HG03469 (cell line): ENCODE results near the gene ATP8B2.
"Not testable (repeated sequence)": the region's sequence is repeated elsewhere in the genome, so short reads cannot be mapped to it uniquely, and the experiment has no call there.

Source experiments
- ATAC-seq: cut with Tn5 transposase; IDR thresholded peaks from one replicate; pipeline ENCODE4 v1.9.1; 2021; ENCODE audit warnings: mild to moderate bottlenecking, moderate library complexity, moderate number of reproducible peaks; ENCODE audit not compliant: unreplicated experiment

ATP8B2 gene, protein sequence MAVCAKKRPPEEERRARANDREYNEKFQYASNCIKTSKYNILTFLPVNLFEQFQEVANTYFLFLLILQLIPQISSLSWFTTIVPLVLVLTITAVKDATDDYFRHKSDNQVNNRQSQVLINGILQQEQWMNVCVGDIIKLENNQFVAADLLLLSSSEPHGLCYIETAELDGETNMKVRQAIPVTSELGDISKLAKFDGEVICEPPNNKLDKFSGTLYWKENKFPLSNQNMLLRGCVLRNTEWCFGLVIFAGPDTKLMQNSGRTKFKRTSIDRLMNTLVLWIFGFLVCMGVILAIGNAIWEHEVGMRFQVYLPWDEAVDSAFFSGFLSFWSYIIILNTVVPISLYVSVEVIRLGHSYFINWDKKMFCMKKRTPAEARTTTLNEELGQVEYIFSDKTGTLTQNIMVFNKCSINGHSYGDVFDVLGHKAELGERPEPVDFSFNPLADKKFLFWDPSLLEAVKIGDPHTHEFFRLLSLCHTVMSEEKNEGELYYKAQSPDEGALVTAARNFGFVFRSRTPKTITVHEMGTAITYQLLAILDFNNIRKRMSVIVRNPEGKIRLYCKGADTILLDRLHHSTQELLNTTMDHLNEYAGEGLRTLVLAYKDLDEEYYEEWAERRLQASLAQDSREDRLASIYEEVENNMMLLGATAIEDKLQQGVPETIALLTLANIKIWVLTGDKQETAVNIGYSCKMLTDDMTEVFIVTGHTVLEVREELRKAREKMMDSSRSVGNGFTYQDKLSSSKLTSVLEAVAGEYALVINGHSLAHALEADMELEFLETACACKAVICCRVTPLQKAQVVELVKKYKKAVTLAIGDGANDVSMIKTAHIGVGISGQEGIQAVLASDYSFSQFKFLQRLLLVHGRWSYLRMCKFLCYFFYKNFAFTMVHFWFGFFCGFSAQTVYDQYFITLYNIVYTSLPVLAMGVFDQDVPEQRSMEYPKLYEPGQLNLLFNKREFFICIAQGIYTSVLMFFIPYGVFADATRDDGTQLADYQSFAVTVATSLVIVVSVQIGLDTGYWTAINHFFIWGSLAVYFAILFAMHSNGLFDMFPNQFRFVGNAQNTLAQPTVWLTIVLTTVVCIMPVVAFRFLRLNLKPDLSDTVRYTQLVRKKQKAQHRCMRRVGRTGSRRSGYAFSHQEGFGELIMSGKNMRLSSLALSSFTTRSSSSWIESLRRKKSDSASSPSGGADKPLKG

DNA sequence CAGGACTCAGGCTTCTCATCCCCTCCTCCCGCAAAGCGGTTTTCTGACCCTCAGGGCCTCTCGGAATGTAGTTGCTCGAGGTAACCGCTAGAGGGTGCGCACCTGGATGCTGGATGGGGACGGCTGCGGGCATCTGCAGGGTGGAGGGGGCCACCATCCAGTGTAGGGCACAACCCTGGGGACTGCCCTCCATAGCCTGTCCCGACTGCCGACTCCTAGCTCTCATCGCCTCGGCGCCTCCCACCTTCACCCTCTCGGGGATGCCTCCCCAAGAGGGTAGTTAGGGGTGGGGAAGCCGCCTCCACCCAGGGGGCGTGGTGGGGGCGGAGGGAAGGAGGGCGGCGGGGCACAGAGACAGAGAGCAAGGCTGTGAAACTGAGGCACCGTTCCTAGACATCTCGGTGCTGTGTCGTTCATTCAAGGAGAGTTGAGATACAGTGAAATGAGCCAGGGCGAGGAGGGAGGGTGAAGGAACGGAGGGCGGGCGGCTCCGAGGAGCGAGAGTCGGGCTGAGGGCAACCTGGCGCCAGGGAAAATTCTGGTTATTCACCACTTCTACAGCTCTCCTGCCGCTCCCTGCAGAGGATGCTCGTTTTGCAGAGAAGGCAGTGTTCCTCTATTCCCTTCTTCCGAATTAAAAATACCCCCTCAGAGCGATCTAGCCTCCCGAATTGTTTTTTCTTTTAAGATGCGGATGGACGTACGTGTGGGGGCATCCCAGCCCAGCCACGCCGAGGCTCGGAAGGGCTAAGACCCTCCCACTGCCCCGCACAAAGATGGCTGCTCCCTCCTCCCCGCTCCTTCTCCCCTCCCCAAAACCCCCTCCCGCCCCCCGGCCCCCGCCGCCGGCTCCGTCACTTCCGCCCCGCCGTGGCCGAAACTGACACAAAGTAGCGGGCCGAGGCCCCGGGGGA is at the start of gene ATP8B2:
Gene ATP8B2 (plus strand): TSS at position 857 of the 914 bp plus-strand sequence. CDS start 2,617 bp downstream, outside the sequence.
- ATAC-seq: no peak

DNA sequence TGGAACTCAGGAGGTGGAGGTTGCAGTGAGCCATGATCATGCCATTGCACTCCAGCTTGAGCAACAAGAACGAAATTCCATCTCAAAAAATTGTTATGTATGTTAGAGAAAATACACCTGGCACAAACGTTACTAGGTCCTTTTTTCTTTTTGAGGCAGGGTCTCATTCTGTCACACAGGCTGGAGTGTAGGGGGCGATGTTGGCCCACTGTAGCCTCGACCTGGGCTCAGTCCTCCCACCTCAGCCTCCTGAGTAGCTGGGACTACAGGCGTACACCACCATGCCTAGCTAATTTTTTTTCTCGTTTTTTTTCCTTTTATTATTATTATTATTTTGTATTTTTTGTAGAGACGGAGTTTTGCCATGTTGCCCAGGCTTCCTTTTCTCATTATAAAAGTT is 48.5 kb upstream of the ATP8B2 start:
- no peak for ATAC-seq

DNA sequence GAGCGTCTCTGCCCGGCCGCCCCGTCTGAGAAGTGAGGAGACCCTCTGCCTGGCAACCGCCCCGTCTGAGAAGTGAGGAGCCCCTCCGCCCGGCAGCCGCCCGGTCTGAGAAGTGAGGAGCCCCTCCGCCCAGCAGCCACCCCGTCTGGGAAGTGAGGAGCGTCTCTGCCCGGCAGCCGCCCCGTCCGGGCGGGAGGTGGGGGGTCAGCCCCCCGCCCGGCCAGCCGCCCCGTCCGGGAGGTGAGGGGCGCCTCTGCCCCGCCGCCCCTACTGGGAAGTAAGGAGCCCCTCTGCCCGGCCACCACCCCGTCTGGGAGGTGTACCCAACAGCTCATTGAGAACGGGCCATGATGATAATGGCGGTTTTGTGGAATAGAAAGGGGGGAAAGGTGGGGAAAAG is 37.7 kb upstream of the ATP8B2 start:
- ATAC-seq: not testable (repeated sequence)

DNA sequence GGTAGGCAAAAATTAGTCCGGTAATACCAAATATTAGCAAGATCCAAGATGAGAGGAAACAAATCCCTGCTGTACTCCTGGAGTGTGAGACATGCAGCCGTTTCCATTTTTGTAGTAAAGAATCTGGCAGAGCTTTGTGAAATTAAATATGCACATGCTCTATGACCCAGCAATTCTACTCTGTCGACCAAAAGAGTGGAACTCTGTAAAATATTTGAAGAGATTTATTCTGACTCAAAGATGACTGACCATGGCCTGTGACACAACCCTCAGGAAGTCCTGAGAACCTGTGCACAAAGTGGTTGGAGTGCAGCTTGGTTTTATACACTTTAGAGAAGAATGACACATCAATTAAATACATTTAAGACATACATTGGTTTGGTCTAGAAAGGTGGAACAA is 36.7 kb upstream of the ATP8B2 start:
- no peak for ATAC-seq

DNA sequence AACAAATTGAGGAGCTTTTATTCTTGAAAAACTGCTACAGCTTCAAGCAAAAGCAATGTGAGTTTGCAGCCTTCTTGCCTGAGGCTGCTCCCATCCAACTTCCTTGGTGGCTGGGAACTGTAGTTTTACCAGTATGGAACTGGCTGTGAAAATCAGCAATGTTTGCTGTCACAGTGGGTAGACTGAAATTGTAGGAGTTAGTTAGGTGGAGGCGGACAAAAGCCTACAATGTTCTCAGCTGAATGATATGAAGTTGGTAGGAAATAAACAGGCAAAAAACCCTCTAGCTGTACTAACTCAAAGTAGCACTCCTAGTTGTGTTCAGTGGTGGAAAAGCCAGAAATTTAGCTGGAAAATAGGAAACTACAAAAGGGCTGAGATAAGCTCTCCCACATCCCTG is 34.4 kb upstream of the ATP8B2 start:
- ATAC-seq: no peak

DNA sequence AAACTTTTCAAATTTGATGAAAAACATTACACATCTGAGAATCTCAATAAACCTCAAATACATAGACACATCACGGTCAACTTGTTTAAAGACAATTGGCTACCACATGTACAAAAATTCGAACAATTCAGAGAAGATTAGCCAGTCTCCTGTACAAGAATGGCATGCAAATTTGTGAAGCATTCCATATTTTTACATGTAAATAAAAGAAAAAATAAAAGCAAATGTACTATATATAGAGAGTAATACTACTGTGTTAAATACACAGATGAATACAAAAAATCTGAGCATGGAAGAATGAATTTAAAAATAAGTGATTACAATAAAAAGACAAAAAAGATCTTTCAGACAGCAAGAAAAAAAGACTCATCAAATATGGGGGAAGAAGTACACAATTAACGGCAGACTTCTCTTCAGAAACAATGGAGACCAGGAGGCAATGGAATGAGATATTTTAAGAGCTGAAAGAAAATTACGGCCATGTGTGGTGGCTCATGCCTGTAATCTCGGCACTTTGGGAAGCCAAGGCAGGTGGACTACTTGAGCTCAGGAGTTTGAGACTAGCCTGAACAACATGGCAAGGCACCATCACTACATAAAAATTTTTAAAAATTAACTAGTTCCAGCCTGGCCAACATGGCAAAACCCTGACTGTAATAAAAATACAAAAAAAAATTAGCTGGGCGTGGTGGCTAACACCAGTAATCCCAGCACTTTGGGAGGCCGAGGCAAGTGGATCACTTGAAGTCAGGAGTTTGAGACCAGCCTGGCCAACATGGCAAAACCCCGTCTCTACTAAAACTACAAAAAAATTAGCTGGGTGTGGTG is 29.7 kb upstream of the ATP8B2 start:
- no peak for ATAC-seq

DNA sequence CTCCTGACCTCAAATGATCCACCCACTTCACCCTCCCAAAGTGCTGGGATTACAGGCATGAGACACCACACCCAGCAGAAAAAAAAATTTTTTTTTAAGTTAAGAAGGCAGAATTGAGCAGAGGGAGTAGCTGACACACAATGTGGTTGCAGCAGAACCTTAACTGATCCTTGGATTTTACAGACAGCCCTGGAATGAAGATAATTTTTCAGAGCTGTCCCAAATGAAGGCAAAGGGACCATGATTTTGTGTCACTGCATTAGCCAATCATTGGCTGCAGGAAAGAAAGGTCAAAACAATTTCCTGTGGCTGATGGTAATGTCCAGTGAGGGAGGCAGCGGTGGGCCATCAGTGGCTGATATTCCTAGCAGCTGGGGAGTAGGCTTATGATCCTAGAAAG is 23.7 kb upstream of the ATP8B2 start:
- ATAC-seq: no peak

DNA sequence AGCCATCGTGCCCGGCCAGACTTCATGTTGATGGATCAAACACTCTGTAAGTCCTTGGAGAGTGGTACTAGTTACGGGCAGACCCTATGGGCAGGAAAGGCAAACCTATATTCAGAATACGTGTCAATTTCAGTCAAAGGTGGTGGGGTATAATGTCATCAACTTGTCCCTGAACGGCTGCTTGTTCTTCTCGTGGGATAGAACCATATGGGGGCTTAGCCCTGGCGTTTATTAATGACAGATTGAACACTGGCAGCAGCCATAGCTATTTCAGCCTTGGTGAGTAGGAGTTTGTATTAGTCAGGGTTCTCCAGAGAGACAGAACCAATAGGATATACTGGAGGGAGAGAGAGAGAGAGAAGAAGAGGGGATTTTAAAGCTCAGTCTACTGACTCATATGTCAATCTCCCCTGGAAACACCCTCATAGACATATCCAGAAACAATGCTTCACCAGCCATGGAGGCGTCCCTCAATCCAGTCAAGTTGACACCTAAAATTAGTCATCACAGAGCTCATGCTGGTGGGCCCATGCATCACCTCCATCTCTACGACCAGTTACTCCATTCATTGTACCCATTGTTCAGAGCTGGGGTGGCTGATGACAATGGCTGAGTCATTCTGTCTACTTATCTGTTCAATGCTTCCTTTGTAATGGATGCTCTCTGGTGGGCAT is 20.5 kb upstream of the ATP8B2 start:
- no peak for ATAC-seq

DNA sequence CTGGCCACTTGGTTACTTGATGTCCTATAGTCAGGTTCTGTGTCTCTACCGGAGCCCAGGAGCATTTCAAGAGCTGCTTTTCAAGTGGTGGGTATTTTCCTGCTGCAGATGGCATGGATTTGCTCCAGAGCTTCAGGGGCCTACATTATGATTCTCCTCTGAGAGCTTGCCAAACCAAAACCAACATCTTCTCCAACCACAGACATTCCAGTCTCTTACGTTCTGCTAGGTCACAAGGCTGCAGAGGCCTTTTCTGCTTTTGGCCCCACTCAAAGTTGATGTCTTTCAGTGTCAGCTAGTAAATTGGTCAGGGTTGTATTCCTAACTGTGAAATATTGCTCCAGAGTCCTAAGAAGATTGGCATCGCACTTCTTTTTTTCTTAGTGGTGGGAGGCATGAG is 19.2 kb upstream of the ATP8B2 start:
- ATAC-seq: no peak

DNA sequence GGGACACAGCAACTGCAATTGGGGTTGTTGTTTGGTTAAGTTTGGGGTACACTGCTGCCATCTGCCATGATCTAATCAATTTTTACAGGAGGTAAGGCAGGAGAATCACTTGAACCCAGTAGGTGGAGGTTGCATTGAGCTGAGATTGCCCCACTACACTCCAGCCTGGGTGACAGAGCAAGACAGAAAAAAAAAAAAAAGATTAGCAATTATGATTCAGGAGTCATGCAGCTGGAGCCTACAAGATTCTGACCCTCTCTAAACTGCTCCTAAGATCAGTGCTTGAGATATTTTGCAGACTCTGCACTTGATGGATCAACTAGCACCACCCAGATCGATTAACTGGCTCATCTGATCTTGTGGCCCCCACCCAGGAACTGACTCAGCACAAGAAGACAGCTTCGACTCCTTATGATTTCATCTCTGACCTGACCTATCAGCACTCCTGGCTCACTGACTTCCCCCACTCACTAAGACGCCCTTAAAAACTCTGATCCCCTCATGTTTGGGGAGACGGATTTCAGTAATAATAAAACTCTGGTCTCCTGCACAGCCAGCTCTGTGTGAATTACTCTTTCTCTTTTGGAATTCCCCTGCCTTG is 17.6 kb upstream of the ATP8B2 start:
- not testable (repeated sequence) for ATAC-seq

DNA sequence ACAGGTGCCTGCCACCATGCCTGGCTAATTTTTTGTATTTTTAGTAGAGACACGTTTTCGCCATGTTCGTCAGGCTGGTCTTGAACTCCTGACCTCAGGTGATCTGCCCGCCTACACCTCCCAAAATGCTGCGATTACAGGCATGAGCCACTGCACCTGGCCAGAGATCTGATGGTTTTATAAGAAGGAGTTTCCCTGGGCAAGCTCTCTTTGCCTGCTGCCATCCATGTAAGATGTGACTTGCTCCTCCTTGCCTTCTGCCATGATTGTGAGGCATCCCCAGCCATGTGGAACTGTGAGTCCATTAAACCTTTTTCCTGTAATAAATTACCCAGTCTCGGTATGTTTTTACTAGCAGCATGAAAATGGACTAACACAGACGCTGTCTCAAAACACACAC is 16.2 kb upstream of the ATP8B2 start:
- not testable (repeated sequence) for ATAC-seq

DNA sequence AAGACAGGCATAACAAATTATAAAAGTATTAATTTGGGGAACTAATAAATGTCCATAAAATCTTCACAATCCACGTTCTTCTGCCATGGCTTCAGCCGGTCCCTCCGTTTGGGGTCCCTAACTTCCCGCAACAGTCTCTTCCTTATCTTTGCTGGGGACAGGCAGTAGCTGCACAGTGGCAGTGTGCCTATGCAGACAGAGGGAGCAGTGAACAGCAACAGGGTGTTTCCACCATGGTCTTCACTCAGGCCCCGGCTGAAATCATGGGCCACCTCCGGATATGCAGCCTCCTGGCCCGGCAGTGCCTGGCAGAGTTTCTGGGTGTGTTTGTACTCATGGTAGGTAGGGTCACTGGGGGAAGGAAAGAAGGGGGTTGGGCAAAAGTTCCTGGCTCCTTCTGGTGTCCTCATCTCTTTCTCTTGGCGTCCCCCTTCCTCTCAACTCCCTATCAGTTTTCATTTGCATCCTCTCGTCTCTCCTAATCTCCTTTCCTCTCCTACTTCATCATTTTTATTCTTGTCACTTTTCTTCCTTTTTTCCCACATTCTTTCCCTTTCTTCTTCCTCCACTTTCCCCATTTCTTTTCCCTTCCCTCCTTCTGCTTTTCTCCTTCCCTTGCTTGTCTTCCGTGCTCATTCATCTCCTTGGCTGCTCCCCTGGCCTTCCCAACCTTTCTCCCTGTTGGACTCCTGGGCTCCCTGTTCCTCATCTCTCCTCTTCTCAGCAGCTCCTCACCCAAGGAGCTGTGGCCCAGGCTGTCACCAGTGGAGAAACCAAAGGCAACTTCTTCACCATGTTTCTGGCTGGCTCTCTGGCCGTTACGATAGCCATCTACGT is 12.9 kb upstream of the ATP8B2 start:
- not testable (repeated sequence) for ATAC-seq

DNA sequence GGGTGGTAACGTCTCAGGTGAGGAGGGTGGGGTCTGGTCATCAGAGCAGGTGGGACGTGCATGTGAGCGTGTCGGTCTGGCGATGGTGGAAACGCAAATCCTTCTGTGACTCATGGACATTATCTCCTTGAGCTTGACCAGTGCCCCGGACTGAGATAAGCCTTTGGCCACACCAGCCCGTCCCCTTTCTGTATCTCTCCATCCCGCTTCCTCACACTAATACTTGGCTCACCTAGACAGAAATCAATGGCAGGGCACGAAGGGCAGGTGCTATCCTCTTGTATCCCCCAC is 12.3 kb upstream of the ATP8B2 start:
- ATAC-seq: no peak

DNA sequence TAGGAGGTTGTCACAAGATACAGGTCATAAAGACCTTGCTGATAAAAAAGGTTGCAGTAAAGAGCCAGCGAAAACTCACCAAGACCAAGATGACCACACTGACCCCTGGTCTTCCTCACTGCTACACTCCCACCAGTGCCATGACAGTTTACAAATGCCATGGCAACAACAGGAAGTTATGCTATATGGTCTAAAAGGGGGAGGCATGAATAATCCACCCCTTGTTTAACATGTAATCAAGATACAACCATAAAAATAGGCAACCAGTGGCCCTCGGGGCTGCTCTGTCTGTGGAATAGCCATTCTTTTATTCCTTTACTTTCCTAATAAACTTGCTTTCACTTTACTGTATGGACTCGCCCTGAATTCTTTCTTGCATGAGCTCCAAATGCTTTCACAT is 11.1 kb upstream of the ATP8B2 start:
- ATAC-seq: not testable (repeated sequence)

DNA sequence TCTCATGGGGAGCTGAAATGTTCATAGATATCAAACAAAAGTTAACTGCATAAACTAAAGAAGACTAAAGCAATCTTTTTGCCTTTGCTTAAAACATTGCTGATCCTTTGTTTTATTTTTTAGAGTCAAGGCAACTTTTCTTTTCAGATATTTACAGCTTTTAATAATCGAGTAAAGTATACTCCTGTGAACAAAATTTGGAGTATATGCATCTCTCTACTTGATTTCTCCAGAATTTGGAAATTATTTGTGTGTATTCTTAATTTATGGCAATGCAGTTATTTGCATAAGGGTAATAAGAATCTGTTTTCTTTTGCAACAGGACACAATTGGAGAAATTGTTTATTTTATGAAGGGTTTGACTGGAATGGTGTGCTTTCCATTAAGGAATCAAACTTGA is 8.6 kb upstream of the ATP8B2 start:
- no peak for ATAC-seq

DNA sequence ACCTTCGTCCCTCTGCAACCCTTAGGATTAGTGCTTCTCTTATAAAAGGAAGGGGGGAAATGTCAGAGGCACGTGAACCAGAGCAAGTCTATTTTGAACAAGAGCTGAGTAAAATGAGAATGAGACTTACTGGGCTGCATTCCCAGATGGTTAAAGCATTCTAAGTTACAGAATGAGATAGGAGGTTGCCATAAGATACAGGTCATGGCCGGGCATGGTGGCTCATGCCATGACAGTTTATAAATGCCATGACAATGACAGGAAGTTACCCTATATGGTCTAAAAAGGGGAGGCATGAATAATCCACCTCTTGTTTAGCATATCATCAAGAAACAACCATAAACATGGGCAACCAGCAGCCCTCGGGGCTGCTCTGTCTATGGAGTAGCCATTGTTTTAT is 6.9 kb upstream of the ATP8B2 start:
- ATAC-seq: no peak

DNA sequence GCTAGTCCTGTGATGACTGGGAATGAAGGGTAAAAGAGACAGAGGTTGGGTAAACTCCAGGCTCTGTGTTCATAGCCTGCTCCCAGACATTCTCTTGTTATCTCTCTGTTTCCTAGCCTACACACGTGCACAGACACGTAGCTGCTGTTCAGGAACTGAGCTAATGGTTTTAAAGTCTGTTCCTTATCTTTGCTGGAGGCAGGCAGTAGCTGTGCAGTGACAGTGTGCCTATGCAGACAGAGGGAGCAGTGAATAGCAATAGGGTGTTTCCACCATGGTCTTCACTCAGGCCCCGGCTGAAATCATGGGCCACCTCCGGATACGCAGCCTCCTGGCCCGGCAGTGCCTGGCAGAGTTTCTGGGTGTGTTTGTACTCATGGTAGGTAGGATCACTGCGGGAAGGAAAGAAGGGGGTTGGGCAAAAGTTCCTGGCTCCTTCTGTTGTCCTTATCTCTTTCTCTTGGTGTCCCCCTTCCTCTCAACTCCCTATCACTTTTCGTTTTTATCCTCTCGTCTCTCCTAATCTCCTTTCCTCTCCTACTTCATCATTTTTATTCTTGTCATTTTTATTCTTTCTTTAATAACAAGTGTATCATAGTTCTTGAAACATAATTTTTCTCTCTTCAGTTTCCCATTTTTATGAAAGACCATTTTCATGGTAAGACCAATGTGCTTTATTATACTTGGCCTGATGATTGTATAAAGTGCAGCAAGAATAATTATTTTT is 4.3 kb upstream of the ATP8B2 start, which contains the start of gene AQP10:
Gene AQP10 (plus strand): TSS at position 212 of the 727 bp plus-strand sequence. CDS start 63 bp downstream, at position 275.
- no peak for ATAC-seq
